Measurements from ENCODE around the gene FSTL5.

DNA sequence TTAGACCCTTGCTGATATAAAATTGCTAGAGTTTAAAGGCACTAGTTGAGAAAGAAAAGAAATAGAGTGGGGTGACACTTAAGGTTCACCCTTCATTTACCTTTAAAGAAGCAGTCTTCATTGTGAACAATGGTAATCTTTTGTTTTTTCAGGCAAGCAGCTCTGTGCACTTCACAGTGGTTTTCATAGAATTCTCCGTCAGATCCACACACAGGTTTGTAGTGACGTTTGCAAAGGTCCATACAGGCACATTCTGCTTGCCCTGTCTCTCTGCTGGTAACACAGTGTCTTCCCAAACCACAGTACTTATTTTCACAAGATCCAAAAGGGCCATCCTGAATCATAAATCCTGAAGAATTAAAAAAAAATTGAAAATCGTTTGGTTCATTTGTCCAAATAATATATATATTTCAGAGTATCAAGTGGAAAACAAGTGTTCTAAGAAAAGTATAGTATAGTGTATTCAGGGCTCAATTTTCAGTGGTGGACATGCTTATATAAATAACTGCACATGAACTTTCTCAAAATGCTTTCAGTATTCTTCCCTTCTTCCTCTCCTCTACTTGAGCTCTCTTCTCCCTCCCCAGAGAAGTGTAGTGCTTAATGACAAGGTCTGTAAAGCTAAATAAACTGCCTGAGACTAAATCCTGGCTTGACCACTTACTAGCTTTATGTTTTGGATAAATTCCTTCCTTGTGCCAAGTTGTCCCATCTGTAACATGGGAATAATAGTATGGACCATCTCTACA is 243.3 kb downstream of the FSTL5 start:
- TF ChIP-seq, protein P1, sequence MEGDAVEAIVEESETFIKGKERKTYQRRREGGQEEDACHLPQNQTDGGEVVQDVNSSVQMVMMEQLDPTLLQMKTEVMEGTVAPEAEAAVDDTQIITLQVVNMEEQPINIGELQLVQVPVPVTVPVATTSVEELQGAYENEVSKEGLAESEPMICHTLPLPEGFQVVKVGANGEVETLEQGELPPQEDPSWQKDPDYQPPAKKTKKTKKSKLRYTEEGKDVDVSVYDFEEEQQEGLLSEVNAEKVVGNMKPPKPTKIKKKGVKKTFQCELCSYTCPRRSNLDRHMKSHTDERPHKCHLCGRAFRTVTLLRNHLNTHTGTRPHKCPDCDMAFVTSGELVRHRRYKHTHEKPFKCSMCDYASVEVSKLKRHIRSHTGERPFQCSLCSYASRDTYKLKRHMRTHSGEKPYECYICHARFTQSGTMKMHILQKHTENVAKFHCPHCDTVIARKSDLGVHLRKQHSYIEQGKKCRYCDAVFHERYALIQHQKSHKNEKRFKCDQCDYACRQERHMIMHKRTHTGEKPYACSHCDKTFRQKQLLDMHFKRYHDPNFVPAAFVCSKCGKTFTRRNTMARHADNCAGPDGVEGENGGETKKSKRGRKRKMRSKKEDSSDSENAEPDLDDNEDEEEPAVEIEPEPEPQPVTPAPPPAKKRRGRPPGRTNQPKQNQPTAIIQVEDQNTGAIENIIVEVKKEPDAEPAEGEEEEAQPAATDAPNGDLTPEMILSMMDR (IDR thresholded peaks at IDR 0.05; ENCODE audit: extremely low read depth in 1 of 2, insufficient read depth in 1 of 2, low read depth in 1 of 2, low read length in 2 of 2): no peak
- TF ChIP-seq POLR2A (IDR thresholded peaks at IDR 0.05; ENCODE audit: low read depth, low read length) (no peak), MYC (IDR thresholded peaks at IDR 0.05; ENCODE audit: low read depth, low read length) (no peak), POLR2AphosphoS5 (IDR thresholded peaks at IDR 0.05; ENCODE audit: insufficient read depth, low read depth, low read length) (no peak), EZH2 (IDR thresholded peaks at IDR 0.05; ENCODE audit: borderline replicate concordance, low read depth, low read length, severe bottlenecking) (no peak), FOS (IDR thresholded peaks at IDR 0.05; ENCODE audit: borderline replicate concordance, insufficient read depth, low read length) (no peak)

All from endothelial cell of umbilical vein (primary cell).